HepG2 (cell line): Measurements from ENCODE around the gene FGD3.

Experiments
- ASH2L ChIP-seq: fragments of 300-600, 200-600 bp; sonication (generic); IDR thresholded peaks from 2 replicates; pipeline ENCODE4 v1.7.0; 2017; ENCODE audit warnings: low read depth, mild to moderate bottlenecking, moderate library complexity, mixed read lengths, low read length; ENCODE audit not compliant: insufficient read length
- CC2D1A ChIP-seq: sonication (generic); formaldehyde crosslinking; IDR thresholded peaks from 2 replicates; pipeline ENCODE4 v1.8.1; 2023; ENCODE audit warnings: mild to moderate bottlenecking, missing genetic modification reagents
- CEBPZ ChIP-seq: IDR thresholded peaks from 2 replicates; pipeline ENCODE4 v1.6.1; 2012; ENCODE audit warnings: low read length, improper control_type of control experiment
- ESRRA ChIP-seq: sonication (generic); formaldehyde crosslinking; IDR thresholded peaks from 2 replicates; pipeline ENCODE4 v1.5.1; 2020; ENCODE audit warnings: mild to moderate bottlenecking, low read depth, missing genetic modification reagents
- JUN ChIP-seq: sonication (generic); formaldehyde crosslinking; IDR thresholded peaks from 2 replicates; pipeline ENCODE4 v1.4.0; 2020; ENCODE audit warnings: mild to moderate bottlenecking, missing genetic modification reagents
- MEF2D ChIP-seq: sonication (generic); formaldehyde crosslinking; IDR thresholded peaks from 2 replicates; pipeline ENCODE4 v1.5.1; 2020; ENCODE audit warnings: mild to moderate bottlenecking, missing genetic modification reagents
- REST ChIP-seq, 2 experiments: IDR thresholded peaks; 2 replicates each; pipeline ENCODE4 v1.6.1; 2011 to 2012; ENCODE audit warnings: low read length in 2 of 2, borderline replicate concordance in 1 of 2, low read depth in 1 of 2, mild to moderate bottlenecking in 1 of 2, moderate library complexity in 1 of 2
- SMARCC2 ChIP-seq: fragments of 450-650 bp; IDR thresholded peaks from 2 replicates; pipeline ENCODE4 v1.6.1; 2017; ENCODE audit warnings: antibody characterized with exemption, mild to moderate bottlenecking
- ZNF530 ChIP-seq: sonication (generic); formaldehyde crosslinking; IDR thresholded peaks from 2 replicates; pipeline ENCODE4 v1.5.0; 2020; ENCODE audit warnings: low read depth, mild to moderate bottlenecking, missing genetic modification reagents
- ZNF589 ChIP-seq: sonication (generic); formaldehyde crosslinking; conservative IDR thresholded peaks from 2 replicates; pipeline ENCODE4 v1.8.0; 2022; ENCODE audit warnings: mild to moderate bottlenecking, moderate library complexity, missing genetic modification reagents
- ZNF687 ChIP-seq: sonication (generic); formaldehyde crosslinking; IDR thresholded peaks from 2 replicates; pipeline ENCODE4 v1.5.1; 2020; ENCODE audit warnings: mild to moderate bottlenecking, missing genetic modification reagents, moderate library complexity
- ZNF737 ChIP-seq: sonication (generic); formaldehyde crosslinking; IDR thresholded peaks from 2 replicates; pipeline ENCODE4 v1.5.0; 2020; ENCODE audit warnings: missing genetic modification reagents, mild to moderate bottlenecking, borderline replicate concordance

- TF ChIP-seq ASH2L (no peak), ZNF589 (CRISPR knock-in tag) (no peak), ZNF687 (CRISPR knock-in tag) (no peak), SMARCC2 (no peak), REST (IDR thresholded peaks at IDR 0.05; ENCODE audit: borderline replicate concordance in 1 of 2, low read depth in 1 of 2, low read length in 2 of 2) (no peak), ZNF737 (no peak), MEF2D (no peak), CEBPZ (no peak), ESRRA (no peak), CC2D1A (CRISPR knock-in tag) (no peak), JUN (no peak), ZNF530 (CRISPR knock-in tag) (no peak)
Observed at GRCh38 chr9:93082841-93083411, 135.6 kb downstream of the FGD3 start.
